ENCODE measurements around the gene CTDSPL2.

GRCh38 chr15:44535523-44536301 lies 108.3 kb downstream of the CTDSPL2 start:
- TF ChIP-seq CTCF (IDR thresholded peaks at IDR 0.05) (no peak), POLR2A (IDR thresholded peaks at IDR 0.05) (no peak), POLR2AphosphoS5 (IDR thresholded peaks at IDR 0.05) (no peak)

Measured in suprapubic skin (tissue), 4 donors.